VCaP (cell line): ENCODE results near the gene C9orf40.

Experiments used
- H3K27ac ChIP-seq: fragments of 450-650 bp; 2 replicates; pipeline ENCODE4 v1.5.1; 2017
- CTCF ChIP-seq: fragments of 450-650 bp; conservative IDR thresholded peaks from 2 replicates; pipeline ENCODE4 v1.5.1; 2017; ENCODE audit warnings: mild to moderate bottlenecking, moderate library complexity

C9orf40 gene

DNA sequence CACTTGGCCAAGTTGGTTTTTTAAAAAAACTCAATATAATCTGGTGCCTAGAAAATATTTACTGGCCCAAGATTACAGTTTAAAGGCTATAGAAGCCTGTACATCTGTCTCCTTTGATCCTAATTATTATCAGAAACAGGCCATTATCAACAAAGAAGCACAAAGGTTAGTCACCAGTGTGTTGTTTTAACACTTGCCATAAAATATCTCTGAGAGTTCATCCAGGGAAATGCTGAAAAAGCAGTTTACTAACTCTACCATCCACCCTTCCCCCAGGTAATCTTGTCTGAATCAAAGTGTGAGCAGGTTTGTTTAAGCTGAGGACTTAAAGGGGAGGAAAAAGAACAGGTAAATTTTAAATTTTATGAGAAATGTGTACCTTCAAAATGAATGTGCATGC is 51.7 kb downstream of the C9orf40 start:
- H3K27ac ChIP-seq = peak overlapping the region; percentile 46; the same call in 1 of the 2 replicates
- TF ChIP-seq CTCF = no peak
